HG03457 (cell line): Measurements from ENCODE around the gene CD44.

Experiments
- ATAC-seq: cut with Tn5 transposase; IDR thresholded peaks from one replicate; pipeline ENCODE4 v1.9.1; 2021; ENCODE audit warnings: moderate number of reproducible peaks; ENCODE audit not compliant: unreplicated experiment

The CD44 gene

DNA sequence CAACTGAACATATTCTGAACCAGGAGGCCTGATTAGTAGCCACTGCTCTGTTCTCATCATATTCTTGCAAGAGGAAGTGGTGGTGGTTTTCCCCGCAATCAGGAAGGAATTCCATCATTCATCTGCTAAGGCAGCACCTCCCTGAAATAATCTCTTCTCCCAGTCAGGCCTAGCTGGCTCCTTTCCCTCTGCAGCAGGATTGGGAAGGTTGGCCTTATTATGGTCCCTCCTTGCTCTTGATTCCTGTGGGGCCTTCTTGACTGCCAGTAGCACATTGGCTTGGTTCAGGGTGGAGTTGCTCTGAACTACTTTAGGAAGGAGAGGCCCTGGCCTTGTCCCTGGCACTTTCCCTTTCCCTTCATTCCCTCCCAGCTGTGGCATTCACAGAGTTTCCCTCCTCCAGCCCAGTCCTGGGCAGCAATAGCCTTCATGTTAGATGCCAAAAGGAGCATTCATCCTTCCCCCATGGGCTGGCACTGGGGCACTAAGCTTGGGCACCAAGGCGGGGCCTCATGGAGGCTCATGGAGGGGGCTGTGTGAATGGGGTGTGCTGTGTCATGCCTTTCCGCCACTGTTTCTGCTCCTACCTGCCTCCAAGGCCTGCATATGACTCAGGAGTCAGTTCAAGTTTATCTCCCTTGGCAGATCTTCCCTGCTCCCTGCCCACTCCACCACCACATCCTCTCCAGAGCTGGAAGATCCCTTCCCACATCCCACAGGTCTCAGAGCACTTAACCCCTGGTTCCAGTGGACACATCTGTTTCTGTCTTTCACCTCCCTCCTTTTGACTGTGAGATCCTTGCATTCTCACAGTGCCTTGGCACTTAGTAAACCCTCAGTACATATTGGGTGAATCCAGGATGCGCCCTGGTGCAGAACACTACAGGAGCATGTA lies 27.6 kb upstream of the CD44 start:
- ATAC-seq = no peak

DNA sequence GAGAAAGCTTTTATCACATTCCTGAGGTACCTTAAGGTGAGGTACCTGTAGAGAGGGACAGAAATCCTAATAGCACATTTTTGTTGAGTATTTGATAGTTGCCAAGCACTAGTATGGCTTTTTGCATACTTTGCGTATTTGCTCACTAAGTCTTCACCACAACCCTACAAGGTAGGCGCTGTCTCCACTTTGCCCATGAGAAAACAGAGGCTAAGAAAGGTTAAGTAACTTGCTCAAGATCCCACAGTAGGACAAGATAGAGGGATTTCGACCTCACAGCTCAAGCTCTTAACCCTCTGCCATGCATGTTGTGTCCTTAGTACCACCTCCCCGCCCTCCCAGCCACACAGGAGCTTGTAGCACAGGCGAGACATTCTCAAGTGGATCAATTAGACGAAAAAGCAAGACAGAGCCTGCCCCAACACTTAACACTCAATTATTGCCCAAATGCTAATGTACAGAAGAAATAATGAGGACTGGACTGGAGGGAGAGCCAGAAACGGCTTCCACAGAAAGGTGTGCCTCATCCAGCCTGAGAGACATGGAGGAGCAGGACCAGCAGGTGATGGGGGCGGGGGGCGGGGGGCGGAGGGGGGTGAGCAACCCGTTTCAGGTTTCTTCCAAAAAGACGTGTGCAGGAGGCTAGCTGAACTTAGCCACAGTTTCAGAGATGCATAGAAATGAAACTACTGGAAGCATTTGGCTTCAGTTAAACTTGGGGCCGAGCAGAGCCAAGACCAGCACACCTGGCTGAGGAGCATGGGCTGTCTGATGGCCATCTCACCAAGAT lies 26.7 kb upstream of the CD44 start:
- ATAC-seq = no peak

DNA sequence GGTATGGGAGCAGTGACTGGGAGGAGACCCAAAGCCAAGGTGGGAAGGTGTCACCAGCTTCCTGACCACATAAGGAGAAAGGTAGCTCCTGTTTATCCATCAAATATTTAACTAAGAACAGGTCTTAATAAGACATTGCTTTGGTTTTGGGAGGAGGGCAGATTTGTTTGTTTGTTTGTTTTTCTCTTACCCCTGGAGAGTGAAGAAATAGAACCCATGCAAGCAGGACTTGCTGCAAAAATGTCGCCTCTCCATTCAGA lies 26.2 kb upstream of the CD44 start:
- no peak for ATAC-seq

DNA sequence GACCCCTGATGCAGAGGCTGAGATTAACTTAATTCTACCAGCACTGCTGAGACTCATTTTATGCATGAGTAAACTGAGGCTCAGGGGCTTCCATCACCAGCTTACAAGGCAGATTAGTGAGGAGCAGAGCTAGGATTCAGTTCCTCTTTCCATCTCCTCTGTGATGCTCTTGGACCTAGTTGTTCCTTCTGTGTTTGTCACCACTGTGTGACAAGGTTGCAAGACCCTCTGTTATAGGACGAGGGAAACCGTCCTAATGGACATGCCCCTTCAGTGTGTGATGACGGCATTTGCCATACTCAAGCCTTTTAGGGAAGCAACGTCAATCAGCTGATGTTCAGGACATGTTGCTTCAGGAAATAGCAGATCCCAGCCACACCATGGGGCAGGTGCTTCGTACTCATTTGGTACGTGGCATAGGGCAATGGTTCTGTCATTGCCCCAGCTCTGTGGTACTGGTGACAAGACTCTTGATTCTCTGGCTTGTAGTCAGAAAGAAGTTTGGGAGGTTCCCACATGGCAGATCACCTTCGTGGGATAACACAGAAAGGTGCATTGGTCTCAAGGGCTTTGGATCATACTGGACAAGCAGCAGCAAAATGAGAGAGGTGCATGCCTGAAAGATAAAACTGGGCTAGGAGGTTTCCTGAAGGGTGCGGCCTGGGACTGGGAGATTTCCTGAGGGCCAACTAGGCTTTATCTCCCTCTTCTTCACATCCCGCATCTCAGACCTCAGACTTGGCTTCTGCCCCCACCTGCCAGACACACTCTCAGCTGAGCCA lies 23.9 kb upstream of the CD44 start:
- peak; percentile 51 for ATAC-seq

DNA sequence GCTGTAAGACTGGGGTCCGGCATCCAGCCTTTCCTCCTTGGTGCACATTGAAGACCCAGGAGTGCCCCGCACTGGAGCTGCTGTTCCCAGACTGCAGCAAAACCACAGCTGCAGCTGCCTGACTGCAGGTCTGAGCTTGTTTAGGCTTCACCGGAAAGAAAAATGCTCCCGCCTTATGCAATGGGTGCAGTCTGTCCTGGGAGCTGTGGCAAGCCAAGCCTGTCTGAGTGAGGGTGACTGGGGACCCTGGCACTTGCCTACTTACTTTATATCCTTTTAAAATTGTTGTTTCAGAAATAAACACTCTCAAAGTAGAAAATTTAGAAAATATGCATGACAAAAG lies 23.3 kb upstream of the CD44 start:
- no peak for ATAC-seq

DNA sequence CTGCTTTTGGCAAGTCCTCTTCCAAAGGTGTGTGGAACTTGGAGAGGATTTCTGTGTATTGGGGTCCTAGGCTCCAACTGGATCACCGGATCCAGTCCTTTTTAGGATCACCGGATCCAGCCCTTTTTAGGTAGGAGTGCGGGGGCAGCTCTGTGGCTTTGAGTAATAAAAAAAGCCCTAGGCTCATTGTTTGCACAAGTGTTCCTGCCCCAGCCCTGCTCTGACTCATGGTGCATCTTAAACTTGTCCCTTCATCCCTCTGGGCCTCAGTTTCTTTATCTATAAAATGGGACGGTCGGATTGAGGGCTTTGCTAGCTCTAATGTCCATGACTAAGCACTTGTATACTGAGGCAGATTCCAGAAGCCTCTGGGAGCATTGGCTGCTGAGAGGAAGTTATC lies 22.7 kb upstream of the CD44 start:
- no peak for ATAC-seq

DNA sequence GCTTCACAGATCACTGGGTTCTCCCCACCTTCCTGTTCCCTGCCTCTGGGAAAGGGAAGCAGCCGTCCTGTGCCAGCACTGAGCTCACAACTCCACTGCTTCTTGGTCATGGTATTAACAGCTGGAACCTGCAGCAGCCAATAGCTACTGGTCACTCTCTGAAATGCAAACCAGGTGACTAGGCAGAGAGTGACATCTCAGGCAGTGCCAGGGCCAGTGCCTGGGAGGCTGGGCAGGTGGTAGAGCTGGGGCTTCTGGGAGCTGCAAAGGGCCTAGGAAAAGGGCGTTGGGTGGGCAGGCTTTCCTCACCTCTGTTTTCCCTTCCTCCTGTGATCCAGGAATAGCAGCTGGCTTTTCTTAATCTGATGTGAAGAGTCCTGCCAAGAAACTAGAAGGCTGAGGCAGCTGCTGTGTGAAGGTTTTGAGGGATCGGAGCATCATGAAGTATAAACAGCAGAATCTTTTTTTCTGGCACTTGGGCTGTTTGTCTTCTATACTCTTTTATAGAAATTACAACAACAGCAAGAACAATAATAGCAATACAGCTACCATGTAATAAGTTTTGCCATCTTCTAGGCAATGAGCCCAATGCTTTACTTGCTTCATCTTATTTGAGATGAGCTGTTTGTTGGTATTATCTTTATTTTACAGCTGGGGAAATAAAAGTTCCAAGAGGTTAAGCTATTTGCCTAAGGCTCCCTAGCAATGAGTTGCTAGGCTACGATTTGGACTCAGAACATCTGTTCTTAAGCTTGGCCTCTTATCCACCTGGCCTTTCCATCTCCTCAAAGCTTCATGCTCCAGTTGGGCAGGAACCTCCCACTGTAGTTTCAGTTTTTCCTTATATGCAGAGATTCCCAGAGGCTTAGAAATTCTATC lies 22.0 kb upstream of the CD44 start:
- no peak for ATAC-seq

DNA sequence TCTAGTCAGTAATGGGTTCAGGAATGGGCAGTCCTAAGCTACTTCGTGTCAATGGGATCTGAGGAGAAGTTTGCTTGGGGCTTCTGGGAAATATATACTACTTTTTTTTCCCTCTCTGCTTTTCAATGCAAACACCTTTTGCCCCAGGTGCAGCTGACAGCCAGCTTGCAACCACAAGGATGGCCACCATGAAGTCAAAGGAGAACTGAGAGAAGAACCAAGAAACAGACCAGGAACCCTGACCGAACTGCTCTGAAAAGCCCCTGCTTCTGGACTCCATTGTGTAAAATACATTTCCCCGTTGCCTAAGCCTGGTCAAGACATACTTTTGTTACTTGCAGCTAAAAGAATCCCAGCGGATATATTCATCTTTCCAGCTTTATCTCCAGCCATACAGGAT lies 20.1 kb upstream of the CD44 start:
- ATAC-seq = peak; percentile 42

DNA sequence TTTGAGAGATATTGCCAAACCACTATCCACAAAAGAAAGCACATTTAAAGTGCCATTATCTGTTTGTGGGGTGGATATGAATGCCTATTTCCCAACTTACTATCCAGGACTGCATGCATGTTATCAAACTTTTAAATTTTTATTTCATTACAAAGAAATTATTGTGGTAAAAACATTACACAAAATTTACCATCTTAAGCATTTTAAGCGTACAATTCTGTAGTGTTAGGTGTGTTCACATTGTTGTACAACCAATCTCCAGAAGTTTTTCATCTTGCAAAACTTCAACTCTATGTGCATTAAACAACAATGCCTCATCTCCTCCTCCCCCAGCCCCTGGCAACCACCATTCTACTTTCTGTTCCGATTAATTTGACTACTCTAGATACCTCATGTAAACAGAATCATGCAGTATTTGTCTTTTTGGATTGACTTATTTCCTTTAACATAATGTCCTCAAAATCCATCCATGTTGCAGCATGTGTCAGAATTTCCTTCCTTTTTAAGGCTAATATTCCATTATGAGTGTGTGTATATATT lies 17.6 kb upstream of the CD44 start:
- no peak for ATAC-seq

DNA sequence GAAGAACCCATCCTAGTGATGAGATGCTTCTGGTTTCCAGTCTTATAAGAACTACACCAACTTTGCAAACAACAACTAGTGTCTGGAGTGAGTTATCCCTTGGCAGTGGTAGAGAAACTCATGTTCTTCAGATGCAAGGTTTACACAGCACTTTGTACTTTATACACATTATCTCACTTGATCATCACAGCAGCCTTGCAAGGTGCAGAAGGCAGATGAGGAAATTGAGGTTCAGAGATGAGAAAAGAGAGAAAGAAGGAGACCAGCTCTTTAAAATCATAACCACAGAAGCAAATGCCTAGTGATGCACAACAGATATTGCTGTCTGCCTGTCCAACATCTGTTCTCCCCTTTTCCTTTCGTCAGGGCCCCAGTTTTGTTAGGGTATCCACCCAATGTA lies 16.7 kb upstream of the CD44 start:
- no peak for ATAC-seq

DNA sequence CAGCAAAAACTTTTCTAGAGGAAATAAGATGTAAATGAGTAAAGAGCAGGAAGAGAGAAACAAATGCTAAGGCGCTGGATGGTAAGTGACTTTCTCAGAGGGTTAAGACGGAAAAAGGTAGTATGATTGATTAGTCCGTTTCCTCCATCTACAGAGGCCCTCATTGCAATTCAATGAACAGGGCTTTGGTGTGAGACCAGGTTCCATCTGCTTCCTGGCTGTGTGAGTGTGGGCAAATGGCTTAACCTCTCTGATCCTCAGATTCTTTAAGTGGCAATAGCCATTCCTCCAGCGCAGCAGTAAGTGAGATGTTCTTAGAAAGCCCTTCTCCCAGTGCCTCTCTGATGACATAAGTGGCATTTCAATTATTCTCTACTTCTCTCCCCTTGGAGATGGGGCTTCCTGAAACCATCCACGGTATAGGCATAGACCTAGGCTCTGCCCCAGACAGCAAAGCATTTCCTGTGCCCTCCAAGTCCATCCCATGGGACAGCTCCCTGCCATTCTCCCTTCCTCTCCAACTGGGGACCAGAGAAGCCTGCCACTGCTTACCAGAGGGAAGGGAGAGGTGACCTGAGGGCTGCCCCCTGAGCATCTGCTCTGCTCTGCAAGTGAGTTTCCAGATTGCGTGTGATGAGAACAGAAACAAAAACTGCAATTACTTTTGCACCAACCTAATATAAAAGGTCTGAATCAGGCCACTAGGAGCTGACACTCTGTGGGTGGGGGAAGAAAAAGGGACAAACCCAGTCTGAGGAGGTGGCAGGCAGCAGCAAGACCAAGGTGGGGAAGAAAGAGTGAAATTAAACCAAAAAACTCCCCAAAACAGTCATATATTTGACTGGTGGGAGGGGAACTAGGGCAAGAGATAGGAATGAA lies 12.7 kb upstream of the CD44 start:
- ATAC-seq = peak; percentile 39

DNA sequence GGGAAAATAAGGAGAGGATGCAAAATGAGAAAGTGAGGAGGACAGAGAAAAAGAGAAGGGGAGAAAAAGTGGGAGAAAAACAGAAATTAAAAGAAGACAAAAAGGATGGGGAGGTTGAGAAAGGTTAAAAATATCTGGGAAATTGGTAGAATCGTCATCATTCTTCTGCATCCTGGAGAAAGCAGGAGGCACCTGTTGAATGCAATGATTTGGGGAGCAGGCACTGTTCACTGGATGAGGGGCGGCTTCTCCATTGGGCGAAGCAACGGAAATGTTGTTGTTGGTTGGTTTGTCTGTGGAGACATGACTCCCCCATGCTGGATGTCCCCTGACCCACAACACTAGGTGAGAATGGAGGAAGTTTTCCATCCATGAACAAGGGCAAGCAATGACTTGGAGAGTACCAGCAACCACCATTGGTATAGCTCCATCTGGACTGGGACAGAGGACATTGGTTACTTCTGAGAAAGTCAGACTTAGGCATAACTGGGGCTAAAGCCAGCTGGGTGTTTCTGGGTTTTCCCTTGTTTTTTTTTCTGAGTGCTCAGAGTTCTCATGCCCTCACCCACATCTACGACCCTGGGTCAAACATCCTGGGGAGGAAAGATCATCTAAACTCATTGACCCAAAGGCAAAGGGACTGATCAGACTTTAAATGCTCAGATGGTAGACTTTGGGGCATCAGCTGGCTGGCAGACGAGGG lies 11.9 kb upstream of the CD44 start:
- no peak for ATAC-seq

DNA sequence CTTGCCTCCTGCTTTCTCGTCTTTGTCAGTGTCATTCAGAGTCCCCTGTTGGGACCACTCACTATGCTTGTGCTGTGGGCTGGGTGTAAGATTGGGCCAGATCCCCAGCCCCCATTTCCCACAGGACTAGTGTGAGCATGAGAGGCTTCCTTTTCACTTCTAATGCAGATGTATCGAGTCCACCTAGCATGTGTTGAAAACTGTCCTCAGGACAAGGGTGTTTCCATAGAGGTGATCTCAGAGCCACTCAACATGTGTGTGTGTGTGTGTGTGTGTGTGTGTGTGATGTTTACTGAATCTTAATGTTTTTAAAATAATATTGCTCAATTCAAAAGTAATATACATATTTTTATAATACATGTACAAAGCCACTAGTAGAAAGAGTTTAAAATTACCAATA lies 11.4 kb upstream of the CD44 start:
- no peak for ATAC-seq

DNA sequence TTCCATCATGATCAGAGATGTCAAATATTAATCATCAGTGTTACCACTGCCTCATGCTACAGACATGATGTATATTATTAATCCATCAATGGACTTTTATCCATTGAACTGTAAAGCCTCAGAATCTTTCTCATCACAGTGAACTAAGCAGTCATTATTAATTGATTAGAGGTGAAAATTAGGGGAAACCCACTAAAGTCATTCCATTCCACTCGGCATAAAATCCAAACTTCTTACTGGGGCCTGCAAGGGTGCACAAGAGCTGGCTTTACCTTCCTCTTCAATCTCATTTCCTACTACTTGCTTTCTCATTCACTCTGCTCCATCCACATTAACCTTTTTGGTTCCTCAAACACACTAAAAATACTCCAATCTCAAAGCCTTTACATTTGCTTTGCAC lies 7.9 kb upstream of the CD44 start:
- no peak for ATAC-seq

DNA sequence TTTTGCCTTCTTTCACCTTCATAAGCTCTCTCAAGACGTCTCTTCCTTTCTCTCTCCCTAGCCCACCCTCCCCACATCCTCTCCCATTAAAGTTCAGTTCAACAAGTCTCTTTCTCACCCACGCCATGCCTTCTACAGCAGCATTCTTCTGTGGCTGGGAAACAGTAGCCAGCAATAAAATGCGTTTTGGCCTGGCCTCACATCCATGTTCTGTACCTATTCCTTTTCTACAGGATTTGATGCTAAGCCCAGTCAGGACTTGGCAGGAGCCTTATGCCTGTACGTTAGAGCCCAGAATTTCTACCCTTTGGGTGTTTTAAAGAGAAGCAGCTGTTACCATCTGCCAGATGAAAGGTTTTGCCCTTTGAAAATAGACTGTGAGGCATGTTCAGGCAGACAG lies 7.1 kb upstream of the CD44 start:
- ATAC-seq = no peak

DNA sequence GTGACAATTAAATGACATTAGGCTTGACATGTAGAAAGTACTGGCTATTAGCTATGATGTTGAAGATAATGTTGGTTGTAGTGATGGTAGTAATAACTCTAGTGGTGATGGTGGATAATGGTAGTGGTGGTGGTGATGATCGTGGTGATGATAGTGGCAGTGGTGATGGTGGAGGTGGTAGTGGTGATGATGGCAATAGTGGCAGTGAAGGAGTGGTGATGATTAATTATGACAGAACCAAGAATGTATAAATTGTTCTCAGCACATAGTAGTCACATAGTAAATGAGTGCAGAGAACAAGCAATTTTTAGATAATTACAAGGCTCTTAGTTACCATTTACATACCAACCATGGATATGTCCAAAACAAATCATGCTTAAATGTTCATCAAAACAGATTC lies 5.3 kb upstream of the CD44 start:
- no peak for ATAC-seq

DNA sequence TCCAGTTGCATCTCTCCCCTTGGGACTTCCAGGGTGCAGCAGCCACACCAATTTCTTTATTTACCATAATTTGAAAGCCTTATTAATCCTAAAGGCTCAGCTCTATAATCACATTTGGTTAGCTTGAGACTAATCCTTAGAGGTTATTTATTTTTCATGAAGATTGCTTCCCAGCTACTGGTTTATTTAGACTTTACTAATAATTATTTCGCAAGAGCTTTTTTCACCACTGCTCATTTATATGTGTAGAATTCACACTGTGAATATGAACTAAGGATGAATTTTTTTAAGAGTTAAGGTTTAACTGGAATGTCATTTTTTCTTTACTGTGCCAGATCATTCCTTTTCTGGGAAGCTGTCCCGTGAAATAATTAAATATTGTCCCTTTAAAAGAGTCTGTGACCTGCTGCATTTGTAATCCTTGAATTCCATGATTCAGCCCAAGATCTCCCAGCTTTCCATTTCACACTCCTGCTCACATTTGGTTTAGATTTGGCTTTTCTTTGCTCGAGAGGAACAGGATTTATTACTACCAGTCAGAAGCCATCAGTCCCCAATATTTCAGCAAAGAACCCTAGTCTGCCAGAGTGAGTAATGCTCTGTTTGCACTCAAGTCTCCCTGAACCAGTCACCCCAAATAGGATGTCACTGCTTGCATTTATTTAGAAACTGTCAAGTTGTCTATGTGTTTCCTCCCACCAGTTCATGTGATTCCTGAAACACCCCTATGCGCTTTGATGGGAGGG lies 4.4 kb upstream of the CD44 start:
- ATAC-seq = no peak

DNA sequence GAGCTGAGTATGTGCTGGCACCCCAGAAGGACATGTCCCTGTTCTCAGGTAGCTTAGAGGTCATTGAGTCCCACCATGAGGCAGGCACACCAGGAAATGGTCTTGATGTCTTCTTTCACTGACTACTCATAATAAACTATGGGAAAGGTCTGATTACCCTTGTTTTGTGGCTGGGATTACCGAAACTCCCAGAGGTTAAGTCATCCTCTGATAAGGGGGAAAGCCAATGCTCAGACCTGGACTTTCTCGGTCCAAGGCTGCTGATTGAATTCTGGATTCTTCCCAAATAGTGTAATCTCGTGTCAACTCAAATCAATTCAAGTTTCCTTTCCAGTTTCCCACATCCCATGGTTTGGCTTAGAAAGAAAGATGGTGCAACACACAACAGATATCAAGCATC lies 3.7 kb upstream of the CD44 start:
- no peak for ATAC-seq
